Amniotic epithelial cell (primary cell): ENCODE results near the gene PPT2.
"Not testable (repeated sequence)": the region's sequence is repeated elsewhere in the genome, so short reads cannot be mapped to it uniquely, and the experiment has no call there.

Experiments used
- DNase-seq: peaks from one replicate; pipeline ENCODE4 v3.0.0-alpha.2; 2010; ENCODE audit warnings: low read depth

PPT2 gene

GRCh38 chr6:32176476-32177182 lies 22.7 kb downstream of the PPT2 start:
- peak; percentile 90 for DNase-seq

GRCh38 chr6:32177183-32177787 lies 23.3 kb downstream of the PPT2 start:
- no peak for DNase-seq

GRCh38 chr6:32177788-32178546 lies 24.0 kb downstream of the PPT2 start, which contains the start of gene RNF5:
Gene RNF5 (plus strand): TSS chr6:32178405. CDS start chr6:32178512, 107 bp downstream.
- peak; percentile 100 for DNase-seq

DNA sequence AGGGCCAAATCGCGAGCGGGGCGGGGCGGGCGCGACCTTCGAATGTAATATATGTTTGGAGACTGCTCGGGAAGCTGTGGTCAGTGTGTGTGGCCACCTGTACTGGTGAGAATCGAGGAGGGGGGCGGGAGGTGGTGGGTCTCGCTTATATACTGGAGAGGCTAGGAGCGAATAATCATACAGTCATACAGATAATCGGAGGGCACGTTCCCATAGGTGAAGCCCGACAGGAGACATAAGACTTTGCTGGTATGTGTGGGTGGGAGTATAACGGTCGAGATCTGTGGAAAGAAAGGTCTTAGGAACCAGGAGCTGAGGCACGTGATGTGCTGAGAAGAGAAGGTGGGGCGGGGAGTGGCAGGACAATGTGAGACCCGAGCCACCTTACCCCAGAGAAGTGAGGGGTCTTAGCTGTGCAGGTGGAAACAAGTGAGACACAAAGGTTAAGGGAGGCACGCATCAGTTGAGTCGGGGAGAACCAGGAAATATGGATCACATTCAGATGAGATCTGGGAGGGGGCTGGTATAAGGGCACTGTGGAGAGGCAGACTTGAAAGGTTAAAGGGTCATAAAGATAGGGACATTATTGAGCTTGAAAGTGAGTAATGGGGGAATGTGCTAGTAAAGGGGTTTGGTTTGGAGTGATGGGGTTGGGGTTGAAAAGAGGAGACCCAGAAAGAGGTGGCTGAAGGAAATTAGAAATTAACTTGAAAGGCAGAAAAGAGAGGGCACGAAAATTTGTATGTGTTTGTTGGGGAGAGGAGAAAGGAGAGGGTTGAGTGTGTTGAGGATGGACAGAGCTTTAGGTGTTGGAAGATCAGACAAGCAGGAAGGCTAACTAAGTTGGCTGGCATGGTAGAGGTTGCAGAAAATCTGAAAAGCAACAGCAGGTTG lies 24.9 kb downstream of the PPT2 start:
- peak; percentile 34 for DNase-seq

DNA sequence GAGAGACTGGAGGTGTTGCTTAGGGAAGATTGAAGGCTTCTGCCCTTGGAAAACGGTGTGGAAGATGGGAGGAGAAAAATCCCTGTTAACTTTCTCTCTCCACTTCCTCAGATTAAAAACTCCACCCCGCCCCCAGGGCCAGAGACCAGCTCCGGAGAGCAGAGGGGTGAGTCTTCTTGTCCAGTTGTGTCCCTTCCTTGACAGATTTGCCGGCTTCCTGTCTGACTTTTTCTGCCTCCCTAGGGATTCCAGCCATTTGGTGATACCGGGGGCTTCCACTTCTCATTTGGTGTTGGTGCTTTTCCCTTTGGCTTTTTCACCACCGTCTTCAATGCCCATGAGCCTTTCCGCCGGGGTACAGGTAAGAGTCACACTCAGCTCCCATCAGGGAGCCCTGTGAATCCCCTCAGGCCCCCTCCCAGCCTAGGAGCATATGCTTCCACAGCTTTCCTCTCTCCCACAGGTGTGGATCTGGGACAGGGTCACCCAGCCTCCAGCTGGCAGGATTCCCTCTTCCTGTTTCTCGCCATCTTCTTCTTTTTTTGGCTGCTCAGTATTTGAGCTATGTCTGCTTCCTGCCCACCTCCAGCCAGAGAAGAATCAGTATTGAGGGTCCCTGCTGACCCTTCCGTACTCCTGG lies 25.9 kb downstream of the PPT2 start:
- DNase-seq: no peak

DNA sequence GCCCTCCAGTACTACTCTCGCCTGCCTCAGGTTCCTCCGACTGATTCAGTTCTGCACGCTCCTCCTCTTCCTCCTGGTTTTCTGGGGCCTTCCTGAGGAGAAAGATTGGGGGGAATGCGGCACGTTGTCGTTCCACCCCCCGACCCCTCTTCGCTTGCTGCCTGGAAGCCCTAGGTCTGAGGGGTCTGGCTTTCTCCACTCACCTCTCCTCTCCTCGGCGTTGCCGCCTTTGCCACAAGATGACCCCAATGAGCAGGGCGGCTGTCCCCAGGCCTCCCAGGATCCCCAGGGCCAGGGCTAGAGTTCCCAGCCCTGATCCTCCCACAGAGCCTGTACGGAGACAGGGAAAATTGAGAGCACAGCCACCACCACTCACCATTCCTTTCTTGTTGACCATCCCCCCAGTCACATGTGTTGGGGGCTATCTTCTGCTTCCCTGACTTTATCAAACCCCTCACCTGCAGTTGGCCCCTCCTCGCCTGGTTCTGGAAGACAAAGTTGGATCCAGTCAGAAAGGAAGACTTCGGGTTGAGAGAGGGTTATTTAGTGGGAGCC lies 27.3 kb downstream of the PPT2 start:
- DNase-seq: no peak

DNA sequence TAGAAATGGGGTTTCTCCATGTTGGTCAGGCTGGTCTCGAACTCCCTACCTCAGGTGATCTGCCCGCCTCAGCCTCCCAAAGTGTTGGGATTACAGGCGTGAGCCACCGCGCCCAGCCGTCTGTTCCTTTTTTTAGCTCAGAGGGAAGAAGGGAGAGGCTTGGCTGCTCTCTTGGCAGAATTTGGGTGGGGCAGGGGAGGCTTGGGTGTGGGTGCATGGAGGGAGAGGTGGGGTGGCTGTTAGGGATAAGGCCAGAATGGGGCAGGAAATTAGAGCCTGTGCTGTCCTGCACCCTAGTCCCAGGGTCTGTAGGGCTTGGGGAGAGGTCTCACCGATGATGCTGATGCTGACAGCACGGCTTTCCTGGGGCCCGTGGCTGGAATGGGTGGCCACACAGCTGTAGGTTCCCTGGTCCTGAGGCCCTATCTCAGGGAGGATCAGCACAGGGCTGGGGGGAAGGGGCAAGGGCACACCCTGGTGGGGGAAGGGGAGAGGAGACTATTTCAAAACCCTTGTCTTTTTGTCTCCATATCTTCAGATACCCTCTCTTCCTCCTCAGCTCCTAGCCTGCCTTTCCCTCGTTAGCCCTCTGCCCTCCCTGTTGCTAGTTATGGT lies 28.1 kb downstream of the PPT2 start:
- DNase-seq: no peak

- DNase-seq: no peak
These were observed 28.6 kb downstream of the PPT2 start for GRCh38 chr6:32182555-32182981.

DNA sequence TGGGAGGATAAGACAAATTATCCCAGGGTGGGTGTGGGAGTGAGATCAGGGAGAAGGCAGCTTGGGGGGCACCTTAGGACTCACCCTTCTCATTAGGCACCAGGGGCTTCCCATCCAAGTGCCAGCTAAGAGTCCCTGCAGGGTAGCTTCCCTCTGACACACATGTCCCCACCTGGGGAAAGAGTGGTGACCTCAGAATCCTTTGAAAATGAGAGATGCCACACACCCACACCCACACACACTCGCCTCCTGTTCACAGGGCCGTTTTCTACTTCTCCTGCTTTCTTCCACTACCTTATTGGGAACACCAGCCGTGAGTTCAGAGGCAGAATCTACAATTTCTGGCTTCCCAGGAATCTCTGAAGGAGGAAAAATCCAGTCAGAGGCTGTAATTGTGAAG lies 29.1 kb downstream of the PPT2 start:
- DNase-seq: no peak

GRCh38 chr6:32183483-32184083 lies 29.6 kb downstream of the PPT2 start:
- no peak for DNase-seq

- no peak for DNase-seq
These were observed 30.2 kb downstream of the PPT2 start, which contains the start of gene AGER for GRCh38 chr6:32184084-32184640. Gene AGER (minus strand): TSS chr6:32184253. CDS start chr6:32184222, 31 bp downstream.

GRCh38 chr6:32185681-32186131 lies 31.8 kb downstream of the PPT2 start:
- peak; percentile 86 for DNase-seq

GRCh38 chr6:32186151-32186840 lies 32.4 kb downstream of the PPT2 start:
- not testable (repeated sequence) for DNase-seq

DNA sequence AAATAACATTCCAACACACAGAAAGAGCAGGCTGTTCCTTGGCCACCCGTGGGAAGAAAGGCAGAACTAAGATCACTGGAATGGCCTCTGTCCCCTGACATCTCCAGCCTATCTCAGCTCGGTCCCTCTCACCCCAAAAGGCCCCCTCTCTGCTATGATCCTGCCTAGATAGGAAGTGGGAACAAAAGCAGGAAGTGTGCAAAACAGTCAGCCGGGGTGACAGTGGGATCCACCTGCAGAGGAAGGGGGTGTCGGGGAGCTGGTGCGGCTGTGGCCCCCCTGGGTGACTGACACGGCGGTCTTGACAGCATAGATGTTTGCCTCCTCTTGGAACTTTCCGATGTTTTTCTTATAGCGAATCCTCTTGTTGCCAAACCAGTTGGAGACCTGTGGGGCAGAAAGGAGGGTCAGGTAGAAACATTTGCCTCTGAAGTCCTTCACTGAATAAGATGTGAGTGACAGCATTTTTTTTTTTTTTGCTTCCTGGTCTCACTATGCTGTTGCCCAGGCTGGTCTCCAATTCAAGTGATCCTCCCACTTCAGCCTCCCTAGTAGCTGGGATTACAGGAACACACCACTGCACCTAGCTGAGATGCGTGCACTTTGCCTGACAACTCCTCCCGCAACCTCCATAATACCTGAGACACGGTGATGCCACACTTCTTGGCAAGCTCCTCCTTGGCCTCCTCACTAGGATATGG lies 33.2 kb downstream of the PPT2 start:
- DNase-seq: no peak

DNA sequence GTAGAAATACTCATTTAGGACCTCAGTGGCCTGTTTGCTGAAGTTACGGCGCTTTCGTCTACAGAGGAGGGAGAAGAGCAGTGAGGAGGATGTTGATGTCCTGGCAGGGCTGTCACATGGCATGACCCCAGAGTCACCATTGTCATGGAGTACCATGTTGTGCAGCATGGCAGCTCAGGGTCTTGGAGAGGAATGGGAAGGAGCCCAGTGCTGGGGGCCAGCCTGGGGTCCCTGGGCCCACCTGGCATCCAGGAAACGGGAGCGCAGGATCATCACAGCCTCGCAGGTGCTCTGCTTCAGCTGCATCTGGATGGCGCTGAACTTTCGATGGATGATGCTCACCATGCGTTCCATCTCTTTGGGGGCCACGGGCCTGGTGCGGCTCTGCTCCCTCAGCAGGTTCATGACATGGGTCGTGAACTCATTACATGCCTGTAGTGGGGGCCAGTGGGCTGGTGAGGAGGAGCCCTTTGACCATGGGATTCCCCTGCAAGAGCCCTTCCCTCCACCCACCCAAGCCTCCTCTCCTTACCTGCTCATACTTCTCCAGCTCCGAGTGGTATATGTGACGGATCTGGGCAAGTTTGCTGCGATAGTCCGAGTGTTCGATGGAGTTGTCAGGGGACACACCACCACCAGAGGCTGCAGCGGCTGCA lies 33.9 kb downstream of the PPT2 start:
- DNase-seq: not testable (repeated sequence)

DNA sequence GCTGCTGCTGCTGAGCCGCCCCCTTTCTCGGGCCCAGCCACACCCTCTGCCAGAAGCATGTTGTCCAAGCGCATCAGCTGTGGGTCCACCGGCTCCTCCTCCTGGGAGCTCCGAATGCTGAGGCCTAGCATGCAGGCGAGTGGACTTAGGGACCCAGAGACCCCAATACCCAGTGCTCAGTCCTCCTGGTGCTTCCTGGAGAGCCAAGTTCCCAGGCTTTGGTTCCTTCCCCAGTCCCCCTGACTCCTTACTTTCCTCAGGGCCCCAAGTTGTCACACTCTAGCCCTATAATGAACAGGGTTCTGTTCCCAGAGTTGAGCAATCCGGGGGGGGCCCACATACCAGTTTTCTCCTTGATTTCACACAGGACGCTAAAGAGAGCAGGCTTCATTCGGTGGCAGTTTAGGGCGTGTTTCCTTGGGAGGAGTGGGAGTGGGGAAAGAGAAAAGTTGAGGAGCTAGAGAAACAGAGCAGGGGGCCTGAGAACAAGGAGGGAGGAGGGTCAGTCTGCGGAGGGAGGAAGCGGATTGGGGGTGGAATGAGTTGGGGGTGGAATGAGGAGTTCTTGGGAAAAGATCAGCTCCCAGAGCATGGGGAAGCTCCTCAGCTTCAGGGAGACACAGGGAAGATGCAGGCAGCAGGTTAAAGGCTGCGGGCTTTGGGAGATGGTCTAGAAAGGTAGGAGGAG lies 34.6 kb downstream of the PPT2 start:
- DNase-seq: peak; percentile 27

- no peak for DNase-seq
These were observed 35.3 kb downstream of the PPT2 start for GRCh38 chr6:32189069-32189741.
